NCI-H524 (cell line): ENCODE results near the gene DNAAF1.

ENCODE experiments used
- DNase-seq, 2 experiments: peaks; one replicate each; lab custom pipeline; 2025; lab: John Stamatoyannopoulos, UW

The DNAAF1 gene

DNA sequence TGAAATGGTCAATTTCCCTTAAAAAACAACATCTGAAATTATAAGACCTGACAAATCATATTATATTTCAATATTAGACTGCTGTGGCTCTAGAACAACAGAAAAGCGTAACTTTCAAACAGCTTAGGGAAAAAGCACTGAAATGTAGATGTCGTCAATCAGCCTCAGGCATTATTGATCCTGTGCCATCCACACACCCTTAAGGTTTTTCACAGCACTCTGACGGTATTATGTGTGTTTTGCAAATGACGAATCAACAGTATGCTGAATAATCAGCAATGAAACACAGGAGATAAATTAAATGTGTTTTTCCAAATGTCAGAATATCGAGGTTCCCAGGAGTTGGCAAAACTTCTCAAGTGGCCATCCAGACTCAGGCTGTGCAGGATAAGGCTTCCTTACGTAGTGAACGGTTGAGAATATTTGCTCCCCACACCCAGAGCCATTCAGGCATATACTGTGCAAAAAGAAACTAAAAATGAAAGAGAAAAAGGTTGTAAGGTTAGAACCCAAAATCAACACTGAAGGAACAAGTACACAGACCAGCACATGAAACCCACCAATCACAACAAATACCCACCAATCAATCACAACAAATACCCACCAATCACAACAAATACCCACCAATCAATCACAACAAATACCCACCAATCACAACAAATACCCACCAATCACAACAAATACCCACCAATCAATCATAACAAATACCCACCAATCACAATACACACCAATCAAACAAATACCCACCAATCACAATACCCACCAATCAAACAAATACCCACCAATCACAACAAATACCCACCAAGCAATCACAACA is 20.6 kb upstream of the DNAAF1 start:
- DNase-seq, result no peak

DNA sequence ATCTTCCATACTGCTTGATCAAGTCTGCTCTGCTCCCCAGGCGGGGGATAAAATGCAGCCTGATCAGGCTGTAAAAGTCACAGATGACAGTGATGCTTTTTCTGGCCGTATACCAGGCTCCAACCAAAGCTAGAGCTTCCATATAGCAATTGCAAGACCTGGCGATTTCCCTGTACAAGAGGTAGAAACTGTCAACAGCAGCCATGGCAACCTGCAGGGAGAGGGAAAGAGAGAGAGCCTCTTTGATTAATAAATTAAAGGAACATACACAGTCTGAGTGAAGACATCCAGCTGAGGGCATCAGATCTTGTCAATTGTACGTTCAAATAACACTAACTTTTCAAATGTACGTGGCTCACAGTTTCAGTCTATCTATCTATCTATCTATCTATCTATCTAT is 14.0 kb upstream of the DNAAF1 start:
- no peak for DNase-seq

GRCh38 chr16:84132527-84133285 is 12.4 kb upstream of the DNAAF1 start:
- DNase-seq, result no peak

DNA sequence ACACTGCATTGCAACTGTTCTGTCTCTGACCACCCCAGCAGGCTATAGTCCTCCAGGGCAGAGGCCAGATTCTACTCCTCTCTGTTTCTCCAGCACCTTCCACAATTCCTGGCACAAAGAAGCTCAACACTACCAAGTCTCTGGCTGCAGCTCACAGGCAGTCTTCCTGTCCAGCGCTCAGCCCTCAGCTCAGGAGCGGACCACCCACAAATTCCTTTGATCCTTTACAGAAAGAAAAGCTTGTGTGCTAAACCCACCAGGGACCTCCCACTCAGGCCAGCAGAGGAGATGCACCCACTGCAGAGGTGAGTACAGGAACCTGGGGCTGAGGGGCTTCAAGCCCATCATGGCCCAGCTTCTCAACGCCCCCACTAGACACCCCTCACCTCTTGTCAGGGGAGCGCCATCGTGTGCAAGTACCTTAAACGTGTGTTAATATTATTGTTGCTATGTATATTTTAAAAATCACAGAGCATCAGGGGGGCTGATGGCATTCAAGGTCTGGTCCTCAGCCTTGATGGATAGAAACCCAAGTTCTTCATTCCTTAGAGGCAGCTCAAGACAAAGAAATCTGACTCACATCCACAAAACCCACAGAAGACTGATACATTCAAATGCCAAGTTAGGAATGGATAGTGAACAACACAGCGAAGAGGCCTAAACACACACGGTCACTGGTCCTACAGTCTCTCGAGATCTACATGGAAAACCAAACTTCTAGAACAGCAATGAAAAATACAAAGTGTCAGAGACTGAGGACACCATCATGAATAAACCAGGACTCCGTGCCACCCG is 8.6 kb upstream of the DNAAF1 start:
- no peak for DNase-seq

DNA sequence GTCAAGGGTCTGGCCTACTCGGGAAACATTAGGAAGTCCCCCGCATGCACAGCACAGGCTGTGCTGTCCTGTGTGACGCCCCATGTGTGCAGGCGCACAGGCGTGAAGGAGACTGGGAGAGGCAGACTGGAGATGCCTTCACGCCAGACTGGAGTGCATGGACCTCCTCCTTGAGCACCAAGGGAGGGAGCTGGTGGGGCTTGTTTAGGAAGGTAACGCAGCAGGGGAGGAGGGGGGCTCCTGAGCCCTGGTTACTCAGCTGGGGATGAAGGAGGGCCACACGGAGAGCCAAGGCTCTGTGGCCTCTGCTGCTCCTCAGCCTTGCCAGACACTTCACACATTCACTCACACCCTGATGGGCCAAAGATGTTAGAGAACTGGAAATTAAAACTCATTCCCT is 7.8 kb upstream of the DNAAF1 start:
- DNase-seq, result no peak

DNA sequence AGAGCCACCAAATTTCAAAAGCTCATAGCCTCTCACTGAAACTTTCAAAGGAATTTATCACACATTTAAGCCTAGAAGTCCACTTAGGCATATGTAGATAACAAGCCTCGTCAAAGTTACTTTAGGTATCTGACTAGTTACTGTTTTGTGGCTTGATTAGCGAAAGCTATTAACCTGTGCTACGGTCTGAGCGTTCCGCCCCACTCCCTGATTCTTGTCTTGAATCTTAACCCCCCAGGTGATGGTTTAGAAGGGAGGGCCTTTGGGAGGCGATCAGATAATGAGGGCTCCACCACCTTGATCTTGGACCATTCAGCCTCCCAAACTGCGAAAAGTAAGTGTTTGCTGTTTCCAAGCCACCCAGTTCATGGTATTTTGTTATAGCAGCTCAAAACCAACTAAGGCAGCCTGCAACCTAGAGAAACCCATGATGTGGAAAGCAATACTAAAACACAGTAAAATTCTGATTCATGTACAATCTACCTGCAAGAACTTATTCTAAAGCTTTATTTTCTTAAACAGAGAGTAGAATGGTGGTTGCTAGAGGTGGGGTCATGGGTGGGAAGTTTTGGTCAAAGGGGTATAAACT is 7.2 kb upstream of the DNAAF1 start:
- no peak for DNase-seq

DNA sequence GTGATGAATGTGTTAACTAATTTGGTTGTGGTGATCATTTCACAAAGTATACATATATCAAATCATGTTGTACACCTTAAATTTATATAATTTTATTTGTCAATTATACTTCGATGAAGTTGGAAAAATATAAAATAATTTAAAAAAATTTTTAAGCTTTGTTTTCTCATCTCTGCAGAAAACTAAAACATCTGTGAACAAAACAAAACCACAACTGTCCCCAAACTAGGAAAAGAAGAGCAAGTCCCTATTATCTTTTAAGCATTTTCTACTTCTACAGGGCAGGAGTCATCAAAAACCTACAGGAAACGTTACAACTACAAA is 6.6 kb upstream of the DNAAF1 start:
- no peak for DNase-seq

DNA sequence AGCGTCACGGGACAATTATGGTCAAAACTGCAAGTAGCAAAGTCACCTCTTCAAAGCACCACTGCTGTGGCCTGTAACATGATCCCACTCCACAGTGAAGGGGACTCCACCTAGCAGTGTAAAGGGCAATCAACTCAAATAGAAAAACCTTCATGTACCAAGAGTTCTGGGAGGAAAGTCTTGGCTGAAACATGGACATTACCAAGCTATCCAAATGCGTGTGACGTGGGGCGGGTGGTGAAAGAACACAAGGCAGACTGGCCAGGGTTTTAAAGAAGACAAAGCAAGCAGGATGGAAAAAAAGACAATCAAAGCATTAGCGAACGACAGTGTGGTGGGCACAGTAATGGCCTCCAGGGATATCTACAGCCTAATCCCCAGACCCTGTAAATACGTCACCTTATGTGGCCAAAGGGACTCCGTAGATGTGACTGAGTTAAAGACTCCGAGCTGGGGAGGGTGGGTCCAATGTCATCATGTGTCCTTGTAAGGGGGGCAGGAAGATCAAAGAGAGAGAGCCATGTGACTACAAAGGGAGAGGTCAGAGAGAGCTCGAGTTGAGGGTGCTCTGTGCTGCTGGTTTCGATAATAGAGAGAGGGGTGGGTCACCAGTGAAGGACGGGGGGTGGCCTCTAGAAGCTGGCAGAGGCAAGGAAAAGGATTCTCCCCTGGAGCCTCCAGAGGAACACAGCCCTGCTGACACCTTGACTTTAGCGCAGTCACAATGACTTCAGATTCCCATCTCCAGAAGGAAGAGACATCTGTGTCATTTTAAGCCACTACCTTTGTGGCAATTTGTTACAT is 6.1 kb upstream of the DNAAF1 start:
- peak; percentile 82 to 84 for DNase-seq

DNA sequence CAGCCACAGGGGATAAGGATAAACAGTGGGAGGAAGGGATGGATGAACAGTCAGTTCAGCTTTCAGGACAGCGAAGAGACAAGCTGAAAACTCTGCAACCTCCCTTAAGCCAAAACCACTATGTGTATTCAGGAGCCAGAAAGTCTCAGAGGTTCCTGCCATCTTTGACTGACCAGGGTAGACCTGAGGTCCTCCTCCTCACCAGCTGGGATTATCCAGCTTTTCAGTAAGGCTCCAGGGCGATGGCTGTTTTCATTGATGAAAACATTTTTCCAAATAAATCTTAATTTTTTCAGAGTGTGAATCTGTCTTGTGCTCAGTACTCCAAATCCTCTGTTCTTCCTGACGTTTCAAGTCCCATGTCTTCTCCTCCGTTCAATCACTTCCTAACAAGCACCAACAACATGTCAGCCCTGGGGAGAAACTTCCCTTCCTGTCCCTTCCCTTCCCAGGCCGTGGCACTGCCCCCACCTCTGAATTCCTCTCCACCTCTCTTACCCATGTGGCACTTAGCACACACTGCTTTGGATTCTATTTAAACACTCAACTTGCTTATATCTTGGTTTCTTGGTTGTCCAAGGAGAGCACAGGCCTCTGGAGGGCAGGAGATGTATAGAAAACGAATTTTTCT is 5.4 kb upstream of the DNAAF1 start:
- no peak for DNase-seq

GRCh38 chr16:84141143-84141670 is 3.9 kb upstream of the DNAAF1 start:
- peak; percentile 11 to 69 for DNase-seq

DNA sequence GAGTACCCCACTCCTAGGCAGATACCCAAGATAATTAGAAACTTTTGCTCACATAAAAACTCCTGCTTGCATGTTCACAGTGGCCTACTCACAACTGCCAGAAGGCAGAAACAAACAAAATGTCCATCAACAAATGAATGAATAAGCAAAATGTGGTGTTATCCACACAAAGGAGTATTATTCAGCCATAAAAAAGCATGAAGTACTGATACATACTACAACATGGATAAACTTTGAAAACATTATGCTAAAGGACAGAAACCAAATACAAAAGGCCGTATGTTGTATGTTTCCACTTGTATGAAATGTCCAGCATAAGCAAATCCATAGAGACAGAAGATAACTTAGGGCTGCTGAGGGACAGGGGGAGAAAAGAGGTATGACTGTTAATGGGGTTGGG is 2.0 kb upstream of the DNAAF1 start:
- DNase-seq, result no peak

- no peak for DNase-seq
Observed at GRCh38 chr16:84143784-84144199, 1.3 kb upstream of the DNAAF1 start.

GRCh38 chr16:84144209-84144858 is 774 bp upstream of the DNAAF1 start:
- peak; percentile 10 to 40 for DNase-seq

DNA sequence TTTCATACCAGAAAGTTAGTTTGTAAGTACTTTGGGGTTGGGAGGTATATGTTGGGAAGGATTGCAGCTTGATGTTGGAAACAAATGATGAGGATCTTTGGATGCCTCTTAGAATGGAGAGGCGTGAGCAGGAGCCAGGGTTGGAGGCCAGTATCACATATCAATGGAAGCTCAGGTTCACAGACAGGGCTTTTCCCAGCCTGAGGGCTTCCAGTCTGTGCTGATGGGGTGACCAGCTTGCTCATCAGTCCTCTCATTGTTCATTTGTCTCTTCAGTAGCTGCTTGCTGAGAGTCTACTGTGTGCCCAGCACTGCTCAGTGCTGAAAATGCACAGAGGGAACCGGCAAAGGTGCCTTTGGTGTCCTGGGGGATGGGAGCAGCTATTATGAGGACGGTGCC is 5.8 kb downstream of the DNAAF1 start:
- no peak for DNase-seq

DNA sequence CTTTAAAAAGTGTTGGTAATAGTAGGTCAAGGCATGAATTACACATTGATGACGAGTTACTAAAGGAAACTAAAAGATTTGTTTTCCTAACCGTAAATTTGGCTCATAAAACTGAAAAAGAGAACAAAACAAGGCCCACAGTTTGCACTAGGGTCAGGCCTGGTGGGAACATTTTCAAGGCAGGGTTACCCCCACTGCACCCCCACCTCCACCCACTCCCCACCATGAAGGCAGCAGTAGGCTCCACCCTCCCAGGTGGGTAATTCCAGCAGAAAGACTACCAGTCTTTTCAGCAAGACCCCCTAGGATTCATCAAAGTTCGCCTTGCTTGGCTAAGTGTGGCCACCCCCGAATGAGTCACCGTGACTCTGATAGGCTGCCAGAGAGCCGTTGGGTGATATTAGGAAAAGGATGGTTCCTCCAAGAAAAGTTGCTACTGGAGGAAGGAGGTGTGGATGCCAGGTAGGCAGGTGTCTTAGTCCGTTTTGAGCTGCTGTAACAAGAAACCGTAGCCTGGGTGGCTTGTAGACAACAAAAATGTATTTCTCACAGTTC is 8.6 kb downstream of the DNAAF1 start:
- no peak for DNase-seq

DNA sequence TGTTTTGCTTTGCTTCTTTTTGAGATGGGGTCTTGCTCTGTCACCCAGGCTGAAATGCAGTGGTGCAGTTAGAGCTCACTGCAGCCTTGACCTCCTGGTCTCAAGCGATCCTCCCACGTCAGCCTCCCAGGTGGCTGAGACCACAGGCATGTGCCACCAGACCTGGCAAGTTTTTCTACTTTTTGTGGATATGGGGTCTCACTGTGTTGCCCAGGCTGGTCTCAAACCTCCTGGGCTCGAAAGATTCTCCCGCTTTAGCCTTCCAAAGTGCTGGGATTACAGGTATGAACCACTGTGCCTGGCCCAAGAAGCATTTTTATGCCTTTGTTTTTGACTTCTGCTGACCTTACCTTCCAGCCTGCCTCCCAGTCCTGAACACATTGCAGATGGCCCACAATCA is 10.1 kb downstream of the DNAAF1 start:
- no peak for DNase-seq

DNA sequence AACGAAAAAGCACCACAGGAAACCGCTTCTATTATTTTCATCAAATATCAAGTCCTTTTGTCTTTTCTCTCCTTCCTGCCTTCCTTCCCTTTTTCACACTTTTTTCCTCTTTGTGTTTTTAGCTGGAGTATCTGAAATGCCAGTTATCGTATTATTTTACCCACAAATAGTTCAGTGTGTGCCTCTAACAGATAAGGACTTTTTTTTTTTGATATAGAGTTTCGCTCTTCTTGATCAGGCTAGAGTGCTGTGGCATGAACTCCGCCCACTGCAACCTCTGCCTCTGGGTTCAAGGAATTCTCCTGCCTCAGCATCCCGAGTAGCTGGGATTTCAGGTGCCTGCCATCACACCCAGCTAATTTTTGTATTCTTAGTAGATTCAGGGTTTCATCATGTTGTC is 10.7 kb downstream of the DNAAF1 start:
- no peak for DNase-seq

- peak in 1 of 2 experiments; percentile 19 for DNase-seq
Observed at GRCh38 chr16:84156342-84156784, 11.3 kb downstream of the DNAAF1 start.

- no peak for DNase-seq
Observed at GRCh38 chr16:84159007-84159406, 13.9 kb downstream of the DNAAF1 start.

- DNase-seq, result no peak
Observed at GRCh38 chr16:84159800-84160199, 14.7 kb downstream of the DNAAF1 start.
